ENCODE measurements around the gene OR10A3. TPM values are rescaled to one million over a fixed set of nuclear protein-coding genes. Genes with fewer than 3 reads are reported as not detected.

The OR10A3 gene
- total RNA-seq, 1 donor from 2014 or later, result not detected

GRCh38 chr11:7949934-7950333 lies 8.4 kb upstream of the OR10A3 start:
- DNase-seq (ENCODE audit: low spot score), result no peak
- intact Hi-C loops (cut with DNase I), result no loop called here

- intact Hi-C loops (cut with DNase I), result no loop called here
- DNase-seq (ENCODE audit: low spot score), result no peak
Observed at GRCh38 chr11:7944123-7944522, 2.6 kb upstream of the OR10A3 start.

- intact Hi-C loops (cut with DNase I), result no loop called here
- DNase-seq (ENCODE audit: low spot score), result no peak
Observed at GRCh38 chr11:7941146-7941545, 362 bp downstream of the OR10A3 start.

GRCh38 chr11:7936615-7937014 lies 4.9 kb downstream of the OR10A3 start:
- no peak for DNase-seq (ENCODE audit: low spot score)
- intact Hi-C loops (cut with DNase I), result no loop called here

GRCh38 chr11:7931168-7931567 lies 10.3 kb downstream of the OR10A3 start, which contains the start of gene OR10A6:
Gene OR10A6 (minus strand): TSS chr11:7931268. CDS start chr11:7928662, 2,606 bp downstream.
- intact Hi-C loops (cut with DNase I), result no loop called here
- no peak for DNase-seq (ENCODE audit: low spot score)

GRCh38 chr11:7927635-7928034 lies 13.9 kb downstream of the OR10A3 start:
- no peak for DNase-seq (ENCODE audit: low spot score)
- intact Hi-C loops (cut with DNase I), result no loop called here

- intact Hi-C loops (cut with DNase I), result no loop called here
- DNase-seq (ENCODE audit: low spot score), result no peak
Observed at GRCh38 chr11:7924536-7924935, 17.0 kb downstream of the OR10A3 start.

- no peak for DNase-seq (ENCODE audit: low spot score)
- intact Hi-C loops (cut with DNase I), result no loop called here
Observed at GRCh38 chr11:7918141-7918540, 23.4 kb downstream of the OR10A3 start.

- no peak for DNase-seq (ENCODE audit: low spot score)
- intact Hi-C loops (cut with DNase I), result no loop called here
Observed at GRCh38 chr11:7911011-7911410, 30.5 kb downstream of the OR10A3 start.

- intact Hi-C loops (cut with DNase I), result no loop called here
- DNase-seq (ENCODE audit: low spot score), result no peak
Observed at GRCh38 chr11:7910286-7910788, 31.2 kb downstream of the OR10A3 start.

GRCh38 chr11:7909585-7910285 lies 31.8 kb downstream of the OR10A3 start:
- no peak for DNase-seq (ENCODE audit: low spot score)
- intact Hi-C loops (cut with DNase I), result no loop called here

GRCh38 chr11:7907121-7907520 lies 34.4 kb downstream of the OR10A3 start:
- no peak for DNase-seq (ENCODE audit: low spot score)

GRCh38 chr11:7906481-7906880 lies 35.0 kb downstream of the OR10A3 start:
- DNase-seq (ENCODE audit: low spot score), result no peak
- intact Hi-C loops (cut with DNase I), result no loop called here

More at GRCh38 chr11:7907121-7907520, 34.4 kb downstream of the OR10A3 start:
- intact Hi-C loops (cut with DNase I), result no loop called here

GRCh38 chr11:7905961-7906429 lies 35.5 kb downstream of the OR10A3 start:
- DNase-seq (ENCODE audit: low spot score), result no peak
- intact Hi-C loops (cut with DNase I), result no loop called here

GRCh38 chr11:7905549-7905948 lies 36.0 kb downstream of the OR10A3 start:
- DNase-seq (ENCODE audit: low spot score), result no peak
- intact Hi-C loops (cut with DNase I), result no loop called here

GRCh38 chr11:7904917-7905316 lies 36.6 kb downstream of the OR10A3 start:
- intact Hi-C loops (cut with DNase I), result no loop called here
- DNase-seq (ENCODE audit: low spot score), result no peak

- DNase-seq (ENCODE audit: low spot score), result no peak
- intact Hi-C loops (cut with DNase I), result no loop called here
Observed at GRCh38 chr11:7903940-7904339, 37.6 kb downstream of the OR10A3 start.

GRCh38 chr11:7901319-7901854 lies 40.1 kb downstream of the OR10A3 start:
- no peak for DNase-seq (ENCODE audit: low spot score)
- intact Hi-C loops (cut with DNase I), result no loop called here

- intact Hi-C loops (cut with DNase I), result no loop called here
- DNase-seq (ENCODE audit: low spot score), result no peak
Observed at GRCh38 chr11:7900686-7901085, 40.8 kb downstream of the OR10A3 start.

- no peak for DNase-seq (ENCODE audit: low spot score)
- intact Hi-C loops (cut with DNase I), result loop anchor here (10.0 kb wide), 1 partner anchor 195 kb away; no protein-coding TSS in a partner anchor
Observed at GRCh38 chr11:7899418-7899817, 42.1 kb downstream of the OR10A3 start.

- intact Hi-C loops (cut with DNase I), result loop anchor here (10.0 kb wide), 1 partner anchor 196 kb away; no protein-coding TSS in a partner anchor
- DNase-seq (ENCODE audit: low spot score), result no peak
Observed at GRCh38 chr11:7898666-7899283, 42.7 kb downstream of the OR10A3 start.
